ENCODE data around the gene LRG1.
A peak's percentile ranks its signal among the peaks of the same experiment; 100 is the strongest.

Gene LRG1

GRCh38 chr19:4506449-4507149 is 33.2 kb downstream of the LRG1 start:
- DNase-seq, result peak; percentile 35

GRCh38 chr19:4505570-4506448 is 34.0 kb downstream of the LRG1 start:
- no peak for DNase-seq

- no peak for DNase-seq
Observed at GRCh38 chr19:4504891-4505569, 34.8 kb downstream of the LRG1 start.

GRCh38 chr19:4504297-4504701 is 35.5 kb downstream of the LRG1 start:
- no peak for DNase-seq

- DNase-seq, result no peak
Observed at GRCh38 chr19:4503825-4504170, 36.0 kb downstream of the LRG1 start.

- DNase-seq, result no peak
Observed at GRCh38 chr19:4503132-4503824, 36.6 kb downstream of the LRG1 start.

GRCh38 chr19:4502282-4503131 is 37.3 kb downstream of the LRG1 start:
- DNase-seq, result no peak

- DNase-seq, result no peak
Observed at GRCh38 chr19:4501691-4502090, 38.1 kb downstream of the LRG1 start.

GRCh38 chr19:4500841-4501591 is 38.8 kb downstream of the LRG1 start:
- no peak for DNase-seq

- DNase-seq, result no peak
Observed at GRCh38 chr19:4499855-4500254, 40.0 kb downstream of the LRG1 start.

- no peak for DNase-seq
Observed at GRCh38 chr19:4499318-4499717, 40.5 kb downstream of the LRG1 start.

GRCh38 chr19:4498694-4499093 is 41.1 kb downstream of the LRG1 start:
- DNase-seq, result no peak

- no peak for DNase-seq
Observed at GRCh38 chr19:4497770-4498389, 42.0 kb downstream of the LRG1 start.

- DNase-seq, result no peak
Observed at GRCh38 chr19:4496304-4496703, 43.5 kb downstream of the LRG1 start.

- DNase-seq, result no peak
Observed at GRCh38 chr19:4495471-4495870, 44.4 kb downstream of the LRG1 start.

GRCh38 chr19:4494691-4495064 is 45.2 kb downstream of the LRG1 start:
- no peak for DNase-seq

- no peak for DNase-seq
Observed at GRCh38 chr19:4493929-4494690, 45.7 kb downstream of the LRG1 start.

GRCh38 chr19:4493104-4493928 is 46.5 kb downstream of the LRG1 start:
- no peak for DNase-seq

Data from GDM1 (cell line).